ENCODE measurements around the gene SH3BP4. TPM values are rescaled to one million over a fixed set of nuclear protein-coding genes. Genes with fewer than 3 reads are reported as not detected.

The SH3BP4 gene
- total and polyA plus RNA-seq, 2 of the 13 experiments (the other 11 are each of a cell fraction or from before 2014, with no cell fraction given) = 34.6 to 99.1 TPM

GRCh38 chr2:234978466-234979203 lies 26.8 kb downstream of the SH3BP4 start (continued):
- TF ChIP-seq RCOR2 (CRISPR knock-in tag; IDR thresholded peaks at IDR 0.05) (no peak), PATZ1 (CRISPR knock-in tag; IDR thresholded peaks at IDR 0.05) (0 out of 2 replicates have a peak, but pooled peaks have one; percentile 36), TCF12 (IDR thresholded peaks at IDR 0.05) (no peak), TCF12 (CRISPR knock-in tag; IDR thresholded peaks at IDR 0.05) (peak; percentile 89; the same call in 1 of the 2 replicates), ZFP62 (CRISPR knock-in tag; IDR thresholded peaks at IDR 0.05) (no peak), MED13 (CRISPR knock-in tag; IDR thresholded peaks at IDR 0.05) (no peak), KDM5B (CRISPR knock-in tag; IDR thresholded peaks at IDR 0.05; ENCODE audit: borderline replicate concordance) (no peak; the same call in 1 of the 2 replicates), ZNF382 (CRISPR knock-in tag; IDR thresholded peaks at IDR 0.05; ENCODE audit: borderline replicate concordance) (no peak), GLMP (CRISPR knock-in tag; IDR thresholded peaks at IDR 0.05; ENCODE audit: borderline replicate concordance) (no peak), SOX13 (IDR thresholded peaks at IDR 0.05) (no peak), SOX13 (CRISPR knock-in tag; conservative IDR thresholded peaks at IDR 0.05 in 1 of 2, IDR thresholded peaks at IDR 0.05 in 1 of 2) (0 out of 4 replicates have a peak, but pooled peaks of 1 of the 2 experiments have one; percentile 74), RFX3 (CRISPR knock-in tag; IDR thresholded peaks at IDR 0.05) (no peak), DMTF1 (CRISPR knock-in tag; IDR thresholded peaks at IDR 0.05) (no peak), ISL2 (CRISPR knock-in tag; IDR thresholded peaks at IDR 0.05) (0 out of 2 replicates have a peak, but pooled peaks have one; percentile 39), ZNF607 (CRISPR knock-in tag; IDR thresholded peaks at IDR 0.05; ENCODE audit: borderline replicate concordance) (no peak), CBFB (CRISPR knock-in tag; IDR thresholded peaks at IDR 0.05) (0 out of 2 replicates have a peak, but pooled peaks have one; percentile 8), SKI (IDR thresholded peaks at IDR 0.05; ENCODE audit: partially characterized antibody) (no peak), POLR2G (IDR thresholded peaks at IDR 0.05; ENCODE audit: low read depth, low read length) (0 out of 2 replicates have a peak, but pooled peaks have one; percentile 26), ZNF263 (CRISPR knock-in tag; IDR thresholded peaks at IDR 0.05) (no peak; the same call in 1 of the 2 replicates), WIZ (CRISPR knock-in tag; IDR thresholded peaks at IDR 0.05) (no peak), SMAD1 (CRISPR knock-in tag; IDR thresholded peaks at IDR 0.05; ENCODE audit: borderline replicate concordance, low read depth) (0 out of 2 replicates have a peak, but pooled peaks have one; percentile 17), FOXK2 (IDR thresholded peaks at IDR 0.05) (no peak)
- TF ChIP-seq, protein P1, sequence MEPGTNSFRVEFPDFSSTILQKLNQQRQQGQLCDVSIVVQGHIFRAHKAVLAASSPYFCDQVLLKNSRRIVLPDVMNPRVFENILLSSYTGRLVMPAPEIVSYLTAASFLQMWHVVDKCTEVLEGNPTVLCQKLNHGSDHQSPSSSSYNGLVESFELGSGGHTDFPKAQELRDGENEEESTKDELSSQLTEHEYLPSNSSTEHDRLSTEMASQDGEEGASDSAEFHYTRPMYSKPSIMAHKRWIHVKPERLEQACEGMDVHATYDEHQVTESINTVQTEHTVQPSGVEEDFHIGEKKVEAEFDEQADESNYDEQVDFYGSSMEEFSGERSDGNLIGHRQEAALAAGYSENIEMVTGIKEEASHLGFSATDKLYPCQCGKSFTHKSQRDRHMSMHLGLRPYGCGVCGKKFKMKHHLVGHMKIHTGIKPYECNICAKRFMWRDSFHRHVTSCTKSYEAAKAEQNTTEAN (CRISPR knock-in tag; conservative IDR thresholded peaks at IDR 0.05) = no peak

Data from HepG2 (cell line).